Type B pancreatic cell (in vitro differentiated cells): ENCODE measurements around the gene KPNA5. TPM values are rescaled to one million over a fixed set of nuclear protein-coding genes. Genes with fewer than 3 reads are reported as not detected.
"Not testable (repeated sequence)": the region's sequence is repeated elsewhere in the genome, so short reads cannot be mapped to it uniquely, and the experiment has no call there.

Experiments used
- DNase-seq: peaks from one replicate; pipeline ENCODE4 v3.0.0; 2021; ENCODE audit warnings: mixed read lengths; ENCODE audit not compliant: unreplicated experiment; ENCODE audit errors: extremely low spot score
- H3K27ac Mint-ChIP-seq: 2 replicates; pipeline ENCODE4 v1.8.0; 2021; ENCODE audit warnings: mild to moderate bottlenecking, mixed read lengths
- H3K27me3 Mint-ChIP-seq: 2 replicates; pipeline ENCODE4 v1.8.0; 2021; ENCODE audit warnings: mixed read lengths
- H3K36me3 Mint-ChIP-seq: 2 replicates; pipeline ENCODE4 v1.8.0; 2021; ENCODE audit warnings: mixed read lengths
- H3K4me1 Mint-ChIP-seq: one replicate; pipeline ENCODE4 v1.8.0; 2021; ENCODE audit warnings: mixed read lengths; ENCODE audit not compliant: unreplicated experiment
- H3K4me3 Mint-ChIP-seq: 2 replicates; pipeline ENCODE4 v1.8.0; 2021; ENCODE audit warnings: mild to moderate bottlenecking, mixed read lengths
- H3K9me3 Mint-ChIP-seq: 2 replicates; pipeline ENCODE4 v1.8.0; 2021; ENCODE audit warnings: mixed read lengths
- CTCF ChIP-seq: fragments of 200-600 bp; sonication (generic); conservative IDR thresholded peaks from 2 replicates; pipeline ENCODE4 v1.5.0; 2021; ENCODE audit warnings: antibody characterized with exemption, mild to moderate bottlenecking
- total RNA-seq: library from RNA; stranded (reverse); gene quantifications from 2 replicates; pipeline ENCODE4 v1.2.1, GENCODE V29; 2021; ENCODE audit warnings: low replicate concordance

Gene KPNA5
- total RNA-seq, 1 donor from 2014 or later: 12.6 TPM

DNA sequence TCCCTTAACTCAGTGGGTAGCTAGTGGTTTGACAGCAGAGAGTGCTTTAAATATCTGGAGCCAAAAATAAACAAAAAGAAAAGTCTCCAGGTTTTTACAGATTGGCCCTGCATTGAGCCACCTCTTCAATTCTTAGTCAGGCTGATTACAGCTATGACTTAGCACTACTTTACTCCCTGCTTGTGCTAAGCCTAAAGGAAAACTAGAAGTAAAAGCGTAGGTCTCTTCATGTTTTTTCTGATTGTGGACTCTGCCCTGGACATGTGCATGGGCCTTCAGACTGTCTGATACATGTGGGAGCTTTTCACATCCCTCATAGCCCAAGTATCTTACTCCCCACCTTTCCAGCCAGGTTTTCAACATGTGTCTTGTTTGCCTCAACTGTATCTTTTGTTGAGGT lies 33.3 kb downstream of the KPNA5 start:
- Mint-ChIP-seq H3K4me3 (no peak overlapping the region), H3K36me3 (peaks cover 52% of the 10 kb centered on the region), H3K9me3 (no peaks in the 10 kb centered on the region), H3K27me3 (no peaks in the 10 kb centered on the region), H3K27ac (no peak overlapping the region), H3K4me1 (no peaks in the 10 kb centered on the region)
- TF ChIP-seq CTCF: no peak
- DNase-seq: no peak

DNA sequence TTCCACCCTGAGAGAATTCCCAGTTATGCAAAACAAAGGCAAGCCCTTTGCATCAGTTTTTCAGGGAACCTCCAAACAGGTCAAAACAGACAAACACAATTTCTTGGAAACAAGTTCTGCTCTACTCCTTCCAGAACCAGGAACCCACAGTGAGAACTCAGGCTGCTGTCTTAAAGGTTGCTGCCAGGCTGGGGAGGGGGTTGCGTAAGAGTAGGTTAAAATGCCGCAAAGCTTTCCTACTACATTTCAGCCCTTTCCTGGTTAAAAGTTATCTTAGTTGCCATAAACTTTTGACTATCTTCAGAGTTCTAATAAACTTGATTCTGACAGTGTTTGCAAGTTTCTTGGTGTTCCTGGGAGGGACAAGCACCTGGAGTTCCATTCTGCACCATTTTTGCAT lies 33.8 kb downstream of the KPNA5 start:
- TF ChIP-seq CTCF: no peak
- Mint-ChIP-seq H3K36me3 (peaks cover 52% of the 10 kb centered on the region), H3K4me3 (no peak overlapping the region)

DNA sequence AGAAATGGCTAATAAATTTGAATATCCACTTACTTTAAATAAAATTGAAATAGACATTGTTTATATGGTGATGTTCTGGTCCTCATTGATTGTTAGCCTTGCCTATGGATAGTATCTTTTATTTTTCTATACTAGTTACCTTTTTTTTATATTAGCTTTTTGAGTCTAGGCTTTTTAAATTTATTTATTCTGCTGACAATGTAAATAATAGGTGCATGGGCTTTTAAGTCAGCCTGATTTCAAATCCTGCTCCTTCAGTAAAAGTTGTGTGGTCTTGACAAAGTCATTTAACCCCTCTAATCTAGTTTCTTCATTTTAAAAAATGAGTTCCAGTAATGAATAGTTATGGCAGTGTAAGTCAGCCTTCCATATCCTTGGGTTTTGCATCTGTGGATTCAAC lies 45.9 kb downstream of the KPNA5 start:
- Mint-ChIP-seq H3K27me3 (no peaks in the 10 kb centered on the region), H3K27ac (no peak overlapping the region), H3K4me1 (no peaks in the 10 kb centered on the region), H3K36me3 (peaks cover 15% of the 10 kb centered on the region), H3K4me3 (no peak overlapping the region), H3K9me3 (no peaks in the 10 kb centered on the region)
- TF ChIP-seq CTCF: no peak
- no peak for DNase-seq

More for the DNA sequence above, 33.8 kb downstream of the KPNA5 start:
- H3K27ac Mint-ChIP-seq: no peak overlapping the region
- no peak for DNase-seq
- no peaks in the 10 kb centered on the region for H3K27me3 Mint-ChIP-seq
- H3K9me3 Mint-ChIP-seq: no peaks in the 10 kb centered on the region
- no peaks in the 10 kb centered on the region for H3K4me1 Mint-ChIP-seq

GRCh38 chr6:116730513-116730912 lies 49.5 kb downstream of the KPNA5 start:
- TF ChIP-seq CTCF: no peak
- Mint-ChIP-seq H3K4me1 (no peaks in the 10 kb centered on the region), H3K27ac (no peak overlapping the region), H3K27me3 (no peaks in the 10 kb centered on the region), H3K9me3 (no peaks in the 10 kb centered on the region), H3K4me3 (no peak overlapping the region), H3K36me3 (peaks cover 3% of the 10 kb centered on the region)
- DNase-seq: no peak

DNA sequence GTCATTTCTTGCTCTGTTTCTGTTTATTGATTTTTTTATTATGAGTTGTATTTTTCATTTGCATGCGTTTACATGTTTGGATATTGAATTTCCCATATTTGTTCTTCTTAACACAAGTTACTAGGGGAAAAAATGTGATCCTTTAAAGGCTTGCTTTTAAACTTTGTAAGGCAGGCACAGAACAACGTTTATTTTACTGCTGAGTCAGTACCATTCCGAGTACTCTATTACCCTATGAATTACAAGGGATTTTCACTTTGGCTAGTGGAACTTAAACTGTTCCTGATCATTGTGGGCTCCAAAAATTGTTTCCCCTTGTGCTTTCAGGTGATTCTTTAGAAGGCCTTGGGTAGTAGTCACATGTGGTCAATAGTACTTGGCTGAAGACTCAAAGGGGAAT lies 56.0 kb downstream of the KPNA5 start:
- no peak for DNase-seq
- no peak overlapping the region for H3K27ac Mint-ChIP-seq
- H3K4me1 Mint-ChIP-seq: no peaks in the 10 kb centered on the region
- no peak for TF ChIP-seq CTCF
- peaks cover 13% of the 10 kb centered on the region for H3K9me3 Mint-ChIP-seq
- H3K27me3 Mint-ChIP-seq: no peaks in the 10 kb centered on the region
- H3K36me3 Mint-ChIP-seq: peaks cover 26% of the 10 kb centered on the region
- H3K4me3 Mint-ChIP-seq: no peak overlapping the region

DNA sequence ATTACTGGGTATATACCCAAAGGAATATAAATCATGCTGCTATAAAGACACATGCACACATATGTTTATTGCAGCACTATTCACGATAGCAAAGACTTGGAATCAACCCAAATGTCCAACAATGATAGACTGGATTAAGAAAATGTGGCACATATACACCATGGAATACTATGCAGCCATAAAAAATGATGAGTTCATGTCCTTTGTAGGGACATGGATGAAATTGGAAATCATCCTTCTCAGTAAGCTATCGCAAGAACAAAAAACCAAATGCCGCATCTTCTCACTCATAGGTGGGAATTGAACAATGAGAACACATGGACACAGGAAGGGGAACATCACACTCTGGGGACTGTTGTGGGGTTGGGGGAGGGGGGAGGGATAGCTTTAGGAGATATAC lies 59.5 kb downstream of the KPNA5 start:
- H3K4me3 Mint-ChIP-seq, H3K27ac Mint-ChIP-seq, DNase-seq, H3K4me1 Mint-ChIP-seq, H3K27me3 Mint-ChIP-seq: not testable (repeated sequence)
- H3K36me3 Mint-ChIP-seq: peaks cover 23% of the 10 kb centered on the region
- peaks cover 18% of the 10 kb centered on the region for H3K9me3 Mint-ChIP-seq
